Endothelial cell of umbilical vein (primary cell): ENCODE data around the gene HECW1.

Experiments
- EZH2 ChIP-seq: IDR thresholded peaks from 2 replicates; pipeline ENCODE4 v1.6.1; 2012; ENCODE audit warnings: borderline replicate concordance, low read depth, mild to moderate bottlenecking, moderate library complexity, low read length, inconsistent platforms; ENCODE audit not compliant: severe bottlenecking
- JUN ChIP-seq: IDR thresholded peaks from 2 replicates; pipeline ENCODE4 v1.6.1; 2011; ENCODE audit warnings: borderline replicate concordance, low read depth; ENCODE audit not compliant: insufficient read length, insufficient read depth
- MAX ChIP-seq: IDR thresholded peaks from 2 replicates; pipeline ENCODE4 v1.6.1; 2011; ENCODE audit not compliant: insufficient read depth, insufficient read length
- MYC ChIP-seq: IDR thresholded peaks from one replicate; pipeline ENCODE4 v1.6.1; 2011; ENCODE audit warnings: mild to moderate bottlenecking, low read depth, low read length
- POLR2A ChIP-seq: IDR thresholded peaks from 2 replicates; pipeline ENCODE4 v1.6.1; 2012; ENCODE audit warnings: low read depth, mild to moderate bottlenecking, control low read depth, low read length
- POLR2AphosphoS5 ChIP-seq: IDR thresholded peaks from 2 replicates; pipeline ENCODE4 v1.6.1; 2012; ENCODE audit warnings: low read depth, mild to moderate bottlenecking, control low read depth, low read length, moderate library complexity; ENCODE audit not compliant: insufficient read depth
- TF ChIP-seq, protein P1 (sequence below), 2 donors: IDR thresholded peaks; 1 replicate in 1 of 2; 2 replicates in 1 of 2; pipeline ENCODE4 v1.5.1; 2011; ENCODE audit warnings: low read length in 2 of 2, mild to moderate bottlenecking in 2 of 2, moderate library complexity in 2 of 2, control low read depth in 1 of 2, inconsistent platforms in 1 of 2, low read depth in 1 of 2; ENCODE audit not compliant: insufficient read depth in 1 of 2; ENCODE audit errors: extremely low read depth in 1 of 2

GRCh38 chr7:43155636-43156035, 43.2 kb downstream of the HECW1 start:
- TF ChIP-seq, protein P1, sequence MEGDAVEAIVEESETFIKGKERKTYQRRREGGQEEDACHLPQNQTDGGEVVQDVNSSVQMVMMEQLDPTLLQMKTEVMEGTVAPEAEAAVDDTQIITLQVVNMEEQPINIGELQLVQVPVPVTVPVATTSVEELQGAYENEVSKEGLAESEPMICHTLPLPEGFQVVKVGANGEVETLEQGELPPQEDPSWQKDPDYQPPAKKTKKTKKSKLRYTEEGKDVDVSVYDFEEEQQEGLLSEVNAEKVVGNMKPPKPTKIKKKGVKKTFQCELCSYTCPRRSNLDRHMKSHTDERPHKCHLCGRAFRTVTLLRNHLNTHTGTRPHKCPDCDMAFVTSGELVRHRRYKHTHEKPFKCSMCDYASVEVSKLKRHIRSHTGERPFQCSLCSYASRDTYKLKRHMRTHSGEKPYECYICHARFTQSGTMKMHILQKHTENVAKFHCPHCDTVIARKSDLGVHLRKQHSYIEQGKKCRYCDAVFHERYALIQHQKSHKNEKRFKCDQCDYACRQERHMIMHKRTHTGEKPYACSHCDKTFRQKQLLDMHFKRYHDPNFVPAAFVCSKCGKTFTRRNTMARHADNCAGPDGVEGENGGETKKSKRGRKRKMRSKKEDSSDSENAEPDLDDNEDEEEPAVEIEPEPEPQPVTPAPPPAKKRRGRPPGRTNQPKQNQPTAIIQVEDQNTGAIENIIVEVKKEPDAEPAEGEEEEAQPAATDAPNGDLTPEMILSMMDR (IDR thresholded peaks at IDR 0.05; ENCODE audit: extremely low read depth in 1 of 2, insufficient read depth in 1 of 2, low read depth in 1 of 2, low read length in 2 of 2): no peak
- TF ChIP-seq POLR2A (no peak), EZH2 (no peak), MYC (no peak), MAX (no peak), POLR2AphosphoS5 (no peak), JUN (no peak)
